ENCODE results near the gene SUN1. TPM values are rescaled to one million over a fixed set of nuclear protein-coding genes. Genes with fewer than 3 reads are reported as not detected.

SUN1 gene
- total and polyA plus RNA-seq, 10 of the 15 experiments (the other 5 are each of a cell fraction or from before 2014, with no cell fraction given): 27.8 to 107 (median 65.8) TPM

DNA sequence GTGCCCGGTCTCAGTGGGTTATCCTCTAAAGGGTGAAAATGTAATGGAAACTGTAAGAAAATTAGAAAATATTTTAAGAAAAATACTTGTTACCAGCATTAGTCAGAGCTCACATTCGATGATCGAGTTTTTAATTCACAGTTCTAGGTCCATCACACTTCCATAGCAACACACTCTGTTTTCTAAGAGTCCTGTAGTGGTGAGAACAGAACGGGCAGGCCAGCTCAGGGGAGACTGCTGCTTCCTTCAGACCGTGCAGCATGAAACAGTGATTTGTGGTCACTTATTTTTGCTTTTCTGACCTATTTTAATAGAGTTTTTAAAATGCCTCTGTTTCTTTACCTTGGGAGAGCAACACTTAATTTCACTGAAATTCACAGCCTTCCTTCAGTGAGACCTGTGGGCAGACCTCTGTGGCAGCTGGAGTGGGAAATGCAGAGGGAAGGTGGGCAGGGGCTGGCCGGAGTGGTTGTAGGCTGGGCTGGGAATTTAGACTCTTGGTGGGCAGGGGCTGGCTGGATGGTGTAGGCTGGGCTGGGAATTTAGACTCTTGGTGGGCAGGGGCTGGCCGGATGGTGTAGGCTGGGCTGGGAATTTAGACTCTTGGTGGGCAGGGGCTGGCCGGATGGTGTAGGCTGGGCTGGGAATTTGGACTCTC lies 1.5 kb downstream of the SUN1 start (continued):
- TF ChIP-seq, protein P1, sequence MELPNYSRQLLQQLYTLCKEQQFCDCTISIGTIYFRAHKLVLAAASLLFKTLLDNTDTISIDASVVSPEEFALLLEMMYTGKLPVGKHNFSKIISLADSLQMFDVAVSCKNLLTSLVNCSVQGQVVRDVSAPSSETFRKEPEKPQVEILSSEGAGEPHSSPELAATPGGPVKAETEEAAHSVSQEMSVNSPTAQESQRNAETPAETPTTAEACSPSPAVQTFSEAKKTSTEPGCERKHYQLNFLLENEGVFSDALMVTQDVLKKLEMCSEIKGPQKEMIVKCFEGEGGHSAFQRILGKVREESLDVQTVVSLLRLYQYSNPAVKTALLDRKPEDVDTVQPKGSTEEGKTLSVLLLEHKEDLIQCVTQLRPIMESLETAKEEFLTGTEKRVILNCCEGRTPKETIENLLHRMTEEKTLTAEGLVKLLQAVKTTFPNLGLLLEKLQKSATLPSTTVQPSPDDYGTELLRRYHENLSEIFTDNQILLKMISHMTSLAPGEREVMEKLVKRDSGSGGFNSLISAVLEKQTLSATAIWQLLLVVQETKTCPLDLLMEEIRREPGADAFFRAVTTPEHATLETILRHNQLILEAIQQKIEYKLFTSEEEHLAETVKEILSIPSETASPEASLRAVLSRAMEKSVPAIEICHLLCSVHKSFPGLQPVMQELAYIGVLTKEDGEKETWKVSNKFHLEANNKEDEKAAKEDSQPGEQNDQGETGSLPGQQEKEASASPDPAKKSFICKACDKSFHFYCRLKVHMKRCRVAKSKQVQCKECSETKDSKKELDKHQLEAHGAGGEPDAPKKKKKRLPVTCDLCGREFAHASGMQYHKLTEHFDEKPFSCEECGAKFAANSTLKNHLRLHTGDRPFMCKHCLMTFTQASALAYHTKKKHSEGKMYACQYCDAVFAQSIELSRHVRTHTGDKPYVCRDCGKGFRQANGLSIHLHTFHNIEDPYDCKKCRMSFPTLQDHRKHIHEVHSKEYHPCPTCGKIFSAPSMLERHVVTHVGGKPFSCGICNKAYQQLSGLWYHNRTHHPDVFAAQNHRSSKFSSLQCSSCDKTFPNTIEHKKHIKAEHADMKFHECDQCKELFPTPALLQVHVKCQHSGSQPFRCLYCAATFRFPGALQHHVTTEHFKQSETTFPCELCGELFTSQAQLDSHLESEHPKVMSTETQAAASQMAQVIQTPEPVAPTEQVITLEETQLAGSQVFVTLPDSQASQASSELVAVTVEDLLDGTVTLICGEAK (IDR thresholded peaks at IDR 0.05; ENCODE audit: borderline replicate concordance): no peak

- ATAC-seq (no peak), DNase-seq (ENCODE audit: low read depth, low spot score) (no peak), FAIRE-seq (no peak)
- CTCF ChIA-PET: interaction anchor here (1.1 kb wide), 1 partner anchor 39 kb away, joined by 4 read pairs; no protein-coding TSS in a partner anchor
- SMC1A ChIA-PET (ENCODE audit: uncharacterized antibody, unreplicated experiment): no interaction called here
- TF ChIP-seq, protein P2, sequence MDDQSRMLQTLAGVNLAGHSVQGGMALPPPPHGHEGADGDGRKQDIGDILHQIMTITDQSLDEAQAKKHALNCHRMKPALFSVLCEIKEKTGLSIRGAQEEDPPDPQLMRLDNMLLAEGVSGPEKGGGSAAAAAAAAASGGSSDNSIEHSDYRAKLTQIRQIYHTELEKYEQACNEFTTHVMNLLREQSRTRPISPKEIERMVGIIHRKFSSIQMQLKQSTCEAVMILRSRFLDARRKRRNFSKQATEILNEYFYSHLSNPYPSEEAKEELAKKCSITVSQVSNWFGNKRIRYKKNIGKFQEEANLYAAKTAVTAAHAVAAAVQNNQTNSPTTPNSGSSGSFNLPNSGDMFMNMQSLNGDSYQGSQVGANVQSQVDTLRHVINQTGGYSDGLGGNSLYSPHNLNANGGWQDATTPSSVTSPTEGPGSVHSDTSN (IDR thresholded peaks at IDR 0.05; ENCODE audit: insufficient replicate concordance, low read depth, low read length): no peak
- no peak for TF ChIP-seq NFYA (IDR thresholded peaks at IDR 0.05; ENCODE audit: borderline replicate concordance, low read depth, low read length)
- TF ChIP-seq SREBF1 (IDR thresholded peaks at IDR 0.05; ENCODE audit: low read length): no peak
- no peak for TF ChIP-seq RELA (IDR thresholded peaks at IDR 0.05; ENCODE audit: borderline replicate concordance, partially characterized antibody)
- no peak for TF ChIP-seq YBX1 (IDR thresholded peaks at IDR 0.05)
- TF ChIP-seq BMI1 (IDR thresholded peaks at IDR 0.05; ENCODE audit: borderline replicate concordance): no peak
- TF ChIP-seq EGR1 (IDR thresholded peaks at IDR 0.05; ENCODE audit: borderline replicate concordance in 1 of 2, low read depth in 2 of 2, low read length in 2 of 2): no peak
- TF ChIP-seq RCOR1 (conservative IDR thresholded peaks at IDR 0.05; ENCODE audit: low read depth, low read length): no peak
- no peak for TF ChIP-seq POLR2A (IDR thresholded peaks at IDR 0.05; ENCODE audit: low read depth, low read length)
- no peak for TF ChIP-seq CHD2 (IDR thresholded peaks at IDR 0.05; ENCODE audit: borderline replicate concordance, low read depth, low read length)
- TF ChIP-seq USF1 (IDR thresholded peaks at IDR 0.05; ENCODE audit: borderline replicate concordance, extremely low read length, insufficient read depth, low read depth, low read length): no peak
- TF ChIP-seq SUPT20H (IDR thresholded peaks at IDR 0.05; ENCODE audit: borderline replicate concordance, control insufficient read depth, low read depth, low read length): no peak
- Histone ChIP-seq H3K4me3 (no peak overlapping the region), H3K36me3 (ENCODE audit: control insufficient read depth in 2 of 2, insufficient read depth in 2 of 2, low read length in 1 of 2) (peaks cover 4 to 11% of the 10 kb centered on the region in 2 experiments; a peak in 3 of 4 replicates), H4K20me1 (ENCODE audit: control insufficient read depth, insufficient read depth) (no peaks in the 10 kb centered on the region; the same call in 1 of the 2 replicates), H3K9ac (ENCODE audit: control insufficient read depth, insufficient read depth, low read length) (no peak overlapping the region), H3K9me3 (replicated peaks; ENCODE audit: control insufficient read depth, insufficient read depth, low read length) (no peaks in the 10 kb centered on the region), H3K4me1 (ENCODE audit: control insufficient read depth, insufficient read depth, low read length) (peaks cover 27% of the 10 kb centered on the region), H3K27me3 (replicated peaks in 1 of 2; ENCODE audit: control insufficient read depth in 2 of 2, insufficient read depth in 2 of 2, low read length in 1 of 2) (no peaks in the 10 kb centered on the region), H3K79me2 (ENCODE audit: control insufficient read depth, insufficient read depth, low read length) (peaks cover 43% of the 10 kb centered on the region), H2AFZ (ENCODE audit: control insufficient read depth, low read depth, low read length) (no peak overlapping the region), H3K27ac (ENCODE audit: control insufficient read depth, insufficient read depth) (no peak overlapping the region), H3K4me2 (ENCODE audit: control insufficient read depth, insufficient read depth) (no peak overlapping the region)
- 100% methylated on average over 12 of the region's 12 CpGs for whole genome bisulfite sequencing (ENCODE audit: insufficient coverage, insufficient replicate concordance, low lambda C conversion rate, missing lambda C conversion rate)
- TSS peak; percentile 32 for BruUV-seq (replicated peaks)
- intact Hi-C loops (cut with micrococcal nuclease; ENCODE audit: unreplicated experiment): no loop called here
- in situ Hi-C loops (cut with MboI): no loop called here
- POLR2A ChIA-PET: interaction anchor here (0.6 kb wide), 1 partner anchor 365 kb away, joined by 4 read pairs; no protein-coding TSS in a partner anchor
- RAD21 ChIA-PET (ENCODE audit: unreplicated experiment): no interaction called here
These were observed 2.0 kb downstream of the SUN1 start for GRCh38 chr7:834277-834676.
